Pancreas (tissue), 10 donors: ENCODE data around the gene CAPN8. TPM values are rescaled to one million over a fixed set of nuclear protein-coding genes. Genes with fewer than 3 reads are reported as not detected.
A peak's percentile ranks its signal among the peaks of the same experiment; 100 is the strongest.

Source experiments
- ATAC-seq, 4 donors: fragments of 200-7000 bp; cut with Tn5 transposase; one replicate each; pipeline versions ENCODE4 v1.8.0 to v1.9.1; 2020; ENCODE audit warnings: mild to moderate bottlenecking in 4 of 4, moderate library complexity in 4 of 4
- DNase-seq, 6 donors: peaks; one replicate each; pipeline ENCODE4 v3.0.0-alpha.2; 2020
- FAIRE-seq: peaks from 2 replicates; lab custom pipeline; 2012; peaks lifted over from hg19 to GRCh38; lab: Jason Lieb, UNC
- H3K27ac ChIP-seq, 4 donors: fragments of 200-600 bp; sonication (generic); 1 replicate in 3 of 4; 2 replicates in 1 of 4; pipeline versions ENCODE4 v1.5.0 to v1.8.0; 2020
- H3K27me3 ChIP-seq, 4 donors: fragments of 200-600 bp; one replicate each; pipeline ENCODE4 v1.8.0; 2021
- H3K36me3 ChIP-seq, 3 donors: fragments of 200-600 bp; sonication (generic) in 1 of 3; one replicate each; pipeline versions ENCODE4 v1.5.0 to v1.8.0; 2020 to 2021
- H3K4me1 ChIP-seq, 3 donors: fragments of 200-600 bp; one replicate each; pipeline ENCODE4 v1.8.0; 2021
- H3K4me3 ChIP-seq, 4 donors: fragments of 200-600 bp; sonication (generic) in 2 of 4; one replicate each; pipeline versions ENCODE4 v1.5.0 to v1.8.0; 2020 to 2021
- H3K9me3 ChIP-seq, 4 donors: fragments of 200-600 bp; one replicate each; pipeline ENCODE4 v1.8.0; 2021
- CTCF ChIP-seq, 4 donors: fragments of 200-600 bp; sonication (generic) in 3 of 4; IDR thresholded peaks; one replicate each; pipeline versions ENCODE4 v1.5.0 to v1.8.0; 2021; ENCODE audit warnings: antibody characterized with exemption in 4 of 4
- WGBS, 2 donors: extraction: QIAGEN DNeasy Blood & Tissue Kit; methylation state at CpG; one replicate each; pipeline ENCODE4 v1.1.7; 2013; 5-methylcytosine and 5-hydroxymethylcytosine counted together
- intact Hi-C, 3 donors: fragments of 100-400 bp; cut with DNase I; formaldehyde crosslinking; loops; one replicate each; pipeline versions ENCODE4 v1.11.1 to v1.14.2; 2022
- polyA plus RNA-seq, 2 donors: library from polyadenylated mRNA; stranded (reverse); fragments of 200-250 nt; gene quantifications; one replicate each; pipeline ENCODE4 v1.2.3, GENCODE V29; 2013
- total RNA-seq, 6 donors: library from RNA; stranded (reverse); fragmentation: NEBNext Ultra II Directional in 4 of 6; extraction: Animal tissue kit (Norgen Biotek cat#: 25700) in 4 of 6; gene quantifications; one replicate each; pipeline versions ENCODE4 v1.2.1 to v1.2.4, GENCODE V29; 2021 to 2023
- donor health status: healthy with polysubstance abuse.
- donor health status: DM: no; HTN: no; CAD: no; lungs with moderate emphysema.
- donor health status: DM: no; HTN: no; CAD: no.
- donor health status: control.
- donor health status: control.
- donor health status: Bipolar disorder and iron deficiency.
- donor health status: DM: yes; HTN: yes; CAD: no.
- donor health status: DM: no; HTN: no; CAD: no.
- donor health status: DM: no; HTN: no; CAD: no.
- donor health status: DM: yes; HTN: yes; CAD: no.

The CAPN8 gene
- total and polyA plus RNA-seq, 8 donors = 0.67 to 12.5 (median 1.9) TPM

- no peaks in the 10 kb centered on the region for H3K4me1 ChIP-seq
- WGBS, 2 donors = 58 to 62% methylated on average over 13 of the region's 13 CpGs
- DNase-seq (peak in 4 of 6 donors; percentile 19 to 76 (median 56)), ATAC-seq (peak; percentile 68 to 87 (median 78)), FAIRE-seq (no peak)
- TF ChIP-seq CTCF (IDR thresholded peaks at IDR 0.05) = peak in 3 of 4 donors; percentile 31 to 62 (median 48)
- H3K4me3 ChIP-seq = no peak overlapping the region
- H3K36me3 ChIP-seq = no peaks in the 10 kb centered on the region
- no peaks in the 10 kb centered on the region for H3K27me3 ChIP-seq
- H3K9me3 ChIP-seq = no peaks in the 10 kb centered on the region
- H3K27ac ChIP-seq = no peak overlapping the region
- intact Hi-C loops = no loop called here
Measured at GRCh38 chr1:223628233-223629125, 37.0 kb downstream of the CAPN8 start.

DNA sequence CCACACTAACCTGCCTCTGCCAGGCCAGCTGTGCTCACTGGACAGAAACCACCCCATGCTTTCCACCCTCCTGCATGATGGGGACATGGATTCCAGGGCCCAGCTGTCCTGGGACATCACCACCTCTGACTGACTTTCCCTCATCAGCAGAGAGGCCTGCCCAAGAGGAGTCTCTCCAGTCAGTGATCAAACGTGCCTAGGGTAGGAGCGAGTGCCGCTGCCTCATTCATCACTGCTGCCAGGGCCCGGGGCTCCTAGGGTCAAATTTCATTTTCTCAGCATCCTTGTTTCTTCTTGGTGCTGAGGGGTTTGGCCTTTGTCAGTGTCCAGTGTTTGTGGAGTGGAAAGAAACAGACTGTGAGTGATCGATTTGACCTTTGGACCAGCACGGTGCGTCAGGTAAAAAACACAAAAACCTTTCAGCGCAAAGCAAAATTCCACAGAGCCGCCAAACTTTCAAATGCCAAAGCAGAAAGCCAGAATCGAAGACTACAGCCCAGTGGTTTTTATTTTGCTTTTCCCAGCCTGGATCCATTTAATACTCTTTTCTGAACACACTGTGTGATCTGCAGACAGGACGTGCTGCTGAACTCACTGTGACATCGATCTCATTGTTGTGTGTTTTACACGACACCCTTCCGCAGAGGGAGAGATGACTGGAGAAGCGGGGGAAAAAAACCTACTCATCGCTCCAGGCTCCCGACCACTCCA lies 43.2 kb downstream of the CAPN8 start:
- DNase-seq (peak in 2 of 6 donors; percentile 11 to 37), FAIRE-seq (no peak), ATAC-seq (peak; percentile 53 to 81 (median 73))
- TF ChIP-seq CTCF (IDR thresholded peaks at IDR 0.05) = no peak
- Histone ChIP-seq H3K9me3 (no peaks in the 10 kb centered on the region), H3K27me3 (no peaks in the 10 kb centered on the region), H3K4me3 (no peak overlapping the region), H3K27ac (no peak overlapping the region), H3K4me1 (peaks cover 0 to 7% (median 0%) of the 10 kb centered on the region in 3 donors), H3K36me3 (no peaks in the 10 kb centered on the region)
- whole genome bisulfite sequencing, 2 donors = 18 to 30% methylated on average over 17 of the region's 17 CpGs
- intact Hi-C loops = no loop called here

GRCh38 chr1:223621312-223621734 lies 44.2 kb downstream of the CAPN8 start:
- DNase-seq (no peak), FAIRE-seq (no peak), ATAC-seq (peak in 2 of 4 donors; percentile 44 to 53)
- peaks cover 0 to 7% (median 0%) of the 10 kb centered on the region in 3 donors for H3K4me1 ChIP-seq
- 89 to 90% methylated on average over 10 of the region's 10 CpGs for WGBS, 2 donors
- H3K27me3 ChIP-seq = no peaks in the 10 kb centered on the region
- H3K9me3 ChIP-seq = no peaks in the 10 kb centered on the region
- H3K27ac ChIP-seq = no peak overlapping the region
- H3K4me3 ChIP-seq = no peak overlapping the region
- TF ChIP-seq CTCF (IDR thresholded peaks at IDR 0.05) = no peak
- no peaks in the 10 kb centered on the region for H3K36me3 ChIP-seq
- intact Hi-C loops = no loop called here

DNA sequence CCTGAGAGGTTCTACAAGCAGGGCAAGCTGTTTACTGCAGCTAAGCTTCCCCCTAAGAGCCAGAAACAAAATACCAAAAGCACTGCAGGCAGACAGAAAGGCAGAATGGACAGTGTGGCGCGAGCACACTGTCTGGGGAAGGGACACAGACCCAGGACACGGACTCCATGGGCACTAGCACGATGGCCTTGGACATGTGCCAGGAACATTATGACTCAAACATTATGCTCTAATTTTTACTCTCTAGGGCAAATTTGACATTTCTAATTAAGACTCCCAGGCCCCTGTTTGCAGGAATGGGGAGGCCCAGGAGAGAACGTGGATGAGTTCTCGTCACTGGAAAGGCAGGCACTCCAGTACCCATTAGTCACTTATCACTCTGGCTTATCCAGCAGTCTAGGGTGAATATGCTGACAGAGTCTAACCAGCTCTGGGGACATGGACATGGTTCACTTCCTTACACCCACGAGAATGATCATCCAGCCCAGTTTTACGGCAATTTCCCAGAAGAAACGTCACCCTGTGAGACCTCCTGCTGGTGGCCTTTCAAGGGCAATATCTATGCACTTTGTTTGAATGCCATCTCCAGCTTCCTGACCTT lies 45.1 kb downstream of the CAPN8 start:
- no peaks in the 10 kb centered on the region for H3K36me3 ChIP-seq
- intact Hi-C loops = no loop called here
- no peaks in the 10 kb centered on the region for H3K9me3 ChIP-seq
- H3K27ac ChIP-seq = no peak overlapping the region
- TF ChIP-seq CTCF (IDR thresholded peaks at IDR 0.05) = no peak
- H3K27me3 ChIP-seq = no peaks in the 10 kb centered on the region
- peaks cover 0 to 7% (median 0%) of the 10 kb centered on the region in 3 donors for H3K4me1 ChIP-seq
- FAIRE-seq = no peak
- DNase-seq = peak in 1 of 6 donors; percentile 28
- 70 to 72% methylated on average over 9 of the region's 9 CpGs for WGBS, 2 donors
- ATAC-seq = peak in 3 of 4 donors; percentile 47 to 81 (median 62)
- H3K4me3 ChIP-seq = no peak overlapping the region
